Activated CD8-positive, alpha-beta T cell treated with anti-CD3 and anti-CD28 coated beads for 36 hours (primary cell): ENCODE results near the gene PRR20G. TPM values are rescaled to one million over a fixed set of nuclear protein-coding genes. Genes with fewer than 3 reads are reported as not detected.

Source experiments
- ATAC-seq: fragments of 200-7000 bp; cut with Tn5 transposase; one replicate; pipeline ENCODE4 v1.10.0; 2021; ENCODE audit warnings: mild to moderate bottlenecking, moderate library complexity
- CTCF ChIA-PET: fragments of 350-600 bp; sonication (Branson Sonifier 250); formaldehyde crosslinking; loops from one replicate; lab custom pipeline; 2021; ENCODE audit warnings: antibody characterized with exemption; lab: Charles Lee
- POLR2A ChIA-PET: fragments of 350-600 bp; sonication (Branson Sonifier 250); formaldehyde crosslinking; loops from one replicate; lab custom pipeline; 2021; ENCODE audit warnings: antibody characterized with exemption; lab: Charles Lee
- DNase-seq: peaks from one replicate; pipeline ENCODE4 v3.0.0-alpha.2; 2020
- H3K27ac Mint-ChIP-seq: one replicate; pipeline ENCODE4 v1.8.0; 2021; ENCODE audit warnings: mild to moderate bottlenecking, mixed read lengths
- H3K27me3 Mint-ChIP-seq: one replicate; pipeline ENCODE4 v1.8.0; 2021; ENCODE audit warnings: mixed read lengths
- H3K36me3 Mint-ChIP-seq: one replicate; pipeline ENCODE4 v1.8.0; 2021; ENCODE audit warnings: low read depth, mixed read lengths
- H3K4me1 Mint-ChIP-seq: one replicate; pipeline ENCODE4 v1.8.0; 2021; ENCODE audit warnings: low read depth, mixed read lengths
- H3K4me3 Mint-ChIP-seq: one replicate; pipeline ENCODE4 v1.8.0; 2021; ENCODE audit warnings: mild to moderate bottlenecking, moderate library complexity, mixed read lengths
- H3K9me3 Mint-ChIP-seq: one replicate; pipeline ENCODE4 v1.8.0; 2021; ENCODE audit warnings: mixed read lengths
- CTCF ChIP-seq: fragments of 200-600 bp; IDR thresholded peaks from one replicate; pipeline ENCODE4 v1.8.0; 2022; ENCODE audit warnings: antibody characterized with exemption, mild to moderate bottlenecking
- intact Hi-C: fragments of 100-400 bp; cut with micrococcal nuclease; formaldehyde crosslinking; loops from one replicate; pipeline ENCODE4 v1.10.0; 2022
- total RNA-seq, 2 experiments: library from RNA; stranded (reverse); gene quantifications; one replicate each; pipeline ENCODE4 v1.2.3, GENCODE V29; 2021

PRR20G gene
- total RNA-seq, 2 experiments from 2014 or later: not detected

- Mint-ChIP-seq H3K27ac (no peak overlapping the region), H3K36me3 (no peaks in the 10 kb centered on the region), H3K4me3 (no peak overlapping the region), H3K9me3 (no peaks in the 10 kb centered on the region), H3K4me1 (no peaks in the 10 kb centered on the region), H3K27me3 (peaks cover 11% of the 10 kb centered on the region)
- intact Hi-C loops: no loop called here
- ATAC-seq (no peak), DNase-seq (no peak)
- TF ChIP-seq CTCF: no peak
- ChIA-PET POLR2A (no interaction called here), CTCF (no interaction called here)
Observed at GRCh38 chr3:127307916-127308315, 20.1 kb upstream of the PRR20G start.

DNA sequence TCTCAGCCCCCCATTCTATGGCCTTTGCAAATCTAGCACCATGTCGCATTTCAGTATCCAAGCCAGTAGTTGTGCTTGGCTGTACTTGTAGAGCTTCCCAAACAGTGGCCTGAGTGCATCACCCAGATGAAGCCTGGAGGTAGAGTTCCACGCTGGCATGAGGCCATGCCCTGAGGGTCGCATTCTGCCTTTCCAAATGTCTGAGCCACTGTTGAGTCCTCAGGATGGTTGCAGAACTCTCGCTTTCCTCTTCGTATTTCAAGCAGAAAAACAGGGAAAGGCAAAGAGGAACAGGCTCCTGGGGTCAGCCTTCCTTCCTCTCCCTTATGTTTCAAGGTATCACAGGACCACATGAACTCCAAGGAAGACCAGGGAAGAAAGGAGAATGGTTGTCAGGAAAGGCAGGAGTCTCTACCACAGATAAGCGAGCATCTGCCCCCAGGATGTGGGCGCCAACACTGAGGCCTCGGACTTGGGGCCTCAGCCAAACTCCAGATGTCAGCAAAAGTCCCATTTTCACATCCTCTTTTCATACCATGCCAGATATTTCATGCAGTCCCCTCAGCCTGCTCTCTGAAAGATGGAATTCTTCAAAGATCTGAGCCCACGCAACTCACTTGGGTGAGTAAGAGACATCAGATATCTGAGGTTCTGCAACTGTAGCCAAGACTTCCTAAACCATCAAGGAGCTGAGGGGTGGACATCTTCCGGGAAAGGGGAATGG, 19.4 kb upstream of the PRR20G start:
- no peaks in the 10 kb centered on the region for H3K4me1 Mint-ChIP-seq
- POLR2A ChIA-PET: no interaction called here
- CTCF ChIA-PET: interaction anchor here (1.2 kb wide), 1 partner anchor 26 kb away, joined by 4 read pairs; no protein-coding TSS in a partner anchor

DNA sequence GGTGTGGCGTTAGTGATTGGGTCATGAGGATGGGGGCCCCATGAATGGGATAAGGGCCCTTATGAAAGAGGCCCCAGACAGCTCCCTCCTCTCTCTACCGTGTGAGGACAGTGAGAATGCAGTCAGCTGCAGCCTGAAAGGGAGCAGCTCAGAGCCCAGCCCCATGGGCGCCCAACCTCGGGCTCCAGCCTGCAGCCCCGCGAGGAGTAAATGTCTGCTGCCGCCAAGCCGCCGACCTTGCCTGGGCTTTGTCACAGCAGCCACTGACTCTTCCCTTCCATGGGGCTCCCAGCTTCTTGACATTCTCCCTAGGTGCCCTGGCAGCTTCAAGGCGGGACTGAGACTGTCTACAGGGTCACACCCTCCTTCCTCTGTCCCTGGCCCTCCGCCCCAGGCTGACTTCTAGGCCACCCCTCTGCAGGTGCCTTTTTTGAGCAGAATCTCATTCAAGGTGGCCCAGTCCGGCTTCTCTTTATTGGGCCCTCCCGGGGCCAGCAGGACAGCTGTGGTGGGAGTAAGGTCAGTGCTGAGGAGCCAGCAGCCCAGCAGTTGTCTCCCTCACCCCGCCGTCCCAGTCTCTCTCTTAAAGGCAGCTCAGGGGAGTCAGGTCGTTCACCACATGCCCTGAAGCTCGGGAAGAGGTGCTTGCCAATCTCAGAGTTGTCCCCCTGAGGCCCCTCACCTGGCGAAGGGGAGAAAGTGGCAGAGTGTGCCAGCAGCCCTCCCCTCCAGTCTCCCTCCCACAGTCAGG, 18.7 kb upstream of the PRR20G start:
- Mint-ChIP-seq H3K4me1 (no peaks in the 10 kb centered on the region), H3K4me3 (no peak overlapping the region), H3K9me3 (no peaks in the 10 kb centered on the region), H3K36me3 (no peaks in the 10 kb centered on the region), H3K27me3 (peaks cover 9% of the 10 kb centered on the region), H3K27ac (no peak overlapping the region)
- no peak for TF ChIP-seq CTCF
- CTCF ChIA-PET: interaction anchor here (1.2 kb wide), 1 partner anchor 25 kb away, joined by 4 read pairs; no protein-coding TSS in a partner anchor
- no peak for DNase-seq
- ATAC-seq: no peak
- POLR2A ChIA-PET: no interaction called here
- intact Hi-C loops: no loop called here

More for the DNA sequence above, 19.4 kb upstream of the PRR20G start:
- TF ChIP-seq CTCF: no peak
- Mint-ChIP-seq H3K9me3 (no peaks in the 10 kb centered on the region), H3K27ac (no peak overlapping the region), H3K27me3 (peaks cover 9% of the 10 kb centered on the region), H3K36me3 (no peaks in the 10 kb centered on the region), H3K4me3 (no peak overlapping the region)
- ATAC-seq (no peak), DNase-seq (no peak)
- intact Hi-C loops: no loop called here

DNA sequence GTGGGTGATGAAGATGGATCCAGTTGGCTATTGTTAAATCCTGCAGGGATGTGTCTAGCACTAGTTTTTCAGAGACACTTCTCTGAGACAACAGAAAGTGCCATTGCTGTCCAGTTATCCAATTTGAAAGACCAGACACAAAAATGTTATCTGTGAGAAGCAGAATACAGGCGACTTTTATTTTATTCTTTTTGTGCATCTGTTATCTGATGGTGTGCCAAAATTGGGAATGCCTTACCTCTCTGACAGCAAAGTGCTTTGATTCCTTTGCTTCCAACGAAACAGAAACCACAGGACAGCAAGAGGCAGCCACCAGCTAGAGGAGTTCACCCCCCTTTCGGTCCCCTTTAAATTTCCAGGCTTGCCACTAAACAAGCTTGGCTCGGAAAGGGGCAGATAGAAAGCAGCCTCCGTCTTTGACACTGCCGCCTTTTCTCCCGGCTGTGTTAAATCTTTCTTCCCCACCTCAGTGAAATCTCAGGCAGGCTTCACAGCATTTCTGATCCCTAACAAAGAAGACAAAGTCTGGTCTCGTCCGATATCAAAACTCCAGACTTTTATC, 17.7 kb upstream of the PRR20G start:
- intact Hi-C loops: no loop called here
- peaks cover 9% of the 10 kb centered on the region for H3K27me3 Mint-ChIP-seq
- no peak overlapping the region for H3K27ac Mint-ChIP-seq
- H3K9me3 Mint-ChIP-seq: no peaks in the 10 kb centered on the region
- no peaks in the 10 kb centered on the region for H3K4me1 Mint-ChIP-seq
- H3K36me3 Mint-ChIP-seq: no peaks in the 10 kb centered on the region
- no peak for TF ChIP-seq CTCF
- ChIA-PET CTCF (no interaction called here), POLR2A (no interaction called here)
- ATAC-seq: no peak
- no peak for DNase-seq
- H3K4me3 Mint-ChIP-seq: no peak overlapping the region
